CD4-positive, CD25-positive, alpha-beta regulatory T cell (primary cell): ENCODE measurements around the gene FAM222A. TPM values are rescaled to one million over a fixed set of nuclear protein-coding genes. Genes with fewer than 3 reads are reported as not detected.

Source experiments
- ATAC-seq, 2 donors: fragments of 150-1000 bp; cut with Tn5 transposase; one replicate each; pipeline ENCODE4 v1.10.0; 2021; ENCODE audit warnings: low read depth in 2 of 2, moderate number of reproducible peaks in 2 of 2, moderate library complexity in 1 of 2
- DNase-seq, 3 donors: peaks; one replicate each; pipeline versions ENCODE4 v3.0.0 to v3.0.0-alpha.2; 2012 to 2022; ENCODE audit warnings: mixed read lengths in 1 of 3
- H3K27ac ChIP-seq: one replicate; pipeline ENCODE4 v1.7.0; 2013; ENCODE audit warnings: mild to moderate bottlenecking, low read length; ENCODE audit not compliant: insufficient read depth, poor library complexity, severe bottlenecking
- H3K27me3 ChIP-seq: one replicate; pipeline ENCODE4 v1.7.0; 2013; ENCODE audit warnings: low read length; ENCODE audit not compliant: control insufficient read depth, insufficient read depth
- H3K36me3 ChIP-seq: one replicate; pipeline ENCODE4 v1.7.0; 2013; ENCODE audit warnings: mild to moderate bottlenecking, low read length, moderate library complexity; ENCODE audit not compliant: control insufficient read depth, insufficient read depth
- H3K4me1 ChIP-seq: 2 replicates; pipeline ENCODE4 v1.7.0; 2013; ENCODE audit warnings: mild to moderate bottlenecking, low read length; ENCODE audit not compliant: insufficient read depth, control insufficient read depth, poor library complexity, severe bottlenecking
- H3K4me3 ChIP-seq: one replicate; pipeline ENCODE4 v1.7.0; 2013; ENCODE audit warnings: low read depth, mild to moderate bottlenecking, low read length, moderate library complexity
- H3K9me3 ChIP-seq, 2 experiments: 1 replicate in 1 of 2; 2 replicates in 1 of 2; pipeline ENCODE4 v1.7.0; 2013; ENCODE audit warnings: low read length in 2 of 2, mild to moderate bottlenecking in 1 of 2, moderate library complexity in 1 of 2; ENCODE audit not compliant: control insufficient read depth in 2 of 2
- H3K27ac Mint-ChIP-seq, 3 donors: one replicate each; pipeline ENCODE4 v1.8.0; 2020 to 2022; ENCODE audit warnings: mild to moderate bottlenecking in 3 of 3, mixed read lengths in 3 of 3, moderate library complexity in 2 of 3
- H3K27me3 Mint-ChIP-seq: one replicate; pipeline ENCODE4 v1.8.0; 2022; ENCODE audit warnings: mild to moderate bottlenecking, mixed read lengths
- H3K36me3 Mint-ChIP-seq: one replicate; pipeline ENCODE4 v1.8.0; 2020; ENCODE audit warnings: mixed read lengths
- H3K4me1 Mint-ChIP-seq, 4 donors: one replicate each; pipeline ENCODE4 v1.8.0; 2020 to 2022; ENCODE audit warnings: mixed read lengths in 4 of 4, mild to moderate bottlenecking in 1 of 4
- H3K4me3 Mint-ChIP-seq, 4 donors: one replicate each; pipeline ENCODE4 v1.8.0; 2020 to 2022; ENCODE audit warnings: mild to moderate bottlenecking in 4 of 4, mixed read lengths in 4 of 4, moderate library complexity in 3 of 4
- H3K9me3 Mint-ChIP-seq, 7 donors: one replicate each; pipeline ENCODE4 v1.8.0; 2020 to 2022; ENCODE audit warnings: mixed read lengths in 7 of 7, mild to moderate bottlenecking in 3 of 7, moderate library complexity in 2 of 7
- polyA plus RNA-seq, 4 donors: library from polyadenylated mRNA; unstranded; fragments of 300-500 nt; fragmentation: Illumina TruSeq; gene quantifications; one replicate each; pipeline ENCODE4 v1.2.3, GENCODE V29; 2021
- total RNA-seq: library from RNA; stranded (reverse); gene quantifications from one replicate; pipeline ENCODE4 v1.2.3, GENCODE V29; 2022

FAM222A gene
- total and polyA plus RNA-seq, 5 donors from 2014 or later: 0.08 to 2.3 TPM; not detected in 3

- no peaks in the 10 kb centered on the region for H3K36me3 ChIP-seq
- H3K9me3 ChIP-seq: peaks cover 7 to 15% of the 10 kb centered on the region in 2 experiments
- no peak overlapping the region for H3K4me3 ChIP-seq
- Mint-ChIP-seq H3K27me3 (peaks cover 12% of the 10 kb centered on the region), H3K9me3 (peaks cover 0 to 20% (median 8%) of the 10 kb centered on the region in 7 donors), H3K27ac (no peak overlapping the region), H3K4me3 (no peak overlapping the region), H3K4me1 (no peaks in the 10 kb centered on the region), H3K36me3 (peaks cover 6% of the 10 kb centered on the region)
- no peak for DNase-seq
- no peak for ATAC-seq
- no peaks in the 10 kb centered on the region for H3K27me3 ChIP-seq
- H3K27ac ChIP-seq: no peak overlapping the region
- no peaks in the 10 kb centered on the region for H3K4me1 ChIP-seq
These were observed 46.7 kb downstream of the FAM222A start for GRCh38 chr12:109760031-109760929.

- peaks cover 0 to 13% (median 8%) of the 10 kb centered on the region in 7 donors for H3K9me3 Mint-ChIP-seq
- Histone ChIP-seq H3K4me1 (no peaks in the 10 kb centered on the region), H3K9me3 (peaks cover 5 to 11% of the 10 kb centered on the region in 2 experiments), H3K27ac (no peak overlapping the region), H3K27me3 (no peaks in the 10 kb centered on the region), H3K36me3 (no peaks in the 10 kb centered on the region), H3K4me3 (no peak overlapping the region)
- peaks cover 5% of the 10 kb centered on the region for H3K27me3 Mint-ChIP-seq
- ATAC-seq (no peak), DNase-seq (no peak)
- no peaks in the 10 kb centered on the region for H3K4me1 Mint-ChIP-seq
- H3K27ac Mint-ChIP-seq: no peak overlapping the region
- no peak overlapping the region for H3K4me3 Mint-ChIP-seq
- no peaks in the 10 kb centered on the region for H3K36me3 Mint-ChIP-seq
These were observed 47.6 kb downstream of the FAM222A start for GRCh38 chr12:109760930-109761921.

GRCh38 chr12:109762071-109762672 is 48.5 kb downstream of the FAM222A start:
- ATAC-seq (no peak), DNase-seq (no peak)
- Mint-ChIP-seq H3K4me3 (no peak overlapping the region), H3K4me1 (no peaks in the 10 kb centered on the region), H3K9me3 (peaks cover 0 to 4% (median 0%) of the 10 kb centered on the region in 7 donors), H3K36me3 (no peaks in the 10 kb centered on the region), H3K27me3 (peaks cover 2% of the 10 kb centered on the region), H3K27ac (no peak overlapping the region)
- no peak overlapping the region for H3K4me3 ChIP-seq
- no peak overlapping the region for H3K27ac ChIP-seq
- H3K4me1 ChIP-seq: no peaks in the 10 kb centered on the region
- H3K36me3 ChIP-seq: no peaks in the 10 kb centered on the region
- peaks cover 0 to 1% of the 10 kb centered on the region in 2 experiments for H3K9me3 ChIP-seq
- H3K27me3 ChIP-seq: no peaks in the 10 kb centered on the region

GRCh38 chr12:109762673-109763191 is 49.1 kb downstream of the FAM222A start:
- DNase-seq: no peak
- no peaks in the 10 kb centered on the region for H3K9me3 ChIP-seq
- no peaks in the 10 kb centered on the region for H3K36me3 ChIP-seq
- no peak overlapping the region for H3K4me3 ChIP-seq
- H3K9me3 Mint-ChIP-seq: peaks cover 0 to 4% (median 0%) of the 10 kb centered on the region in 7 donors
- H3K27ac Mint-ChIP-seq: no peak overlapping the region
- no peaks in the 10 kb centered on the region for H3K36me3 Mint-ChIP-seq
- H3K27ac ChIP-seq: no peak overlapping the region
- H3K4me1 ChIP-seq: no peaks in the 10 kb centered on the region
- no peaks in the 10 kb centered on the region for H3K27me3 Mint-ChIP-seq
- H3K4me1 Mint-ChIP-seq: no peaks in the 10 kb centered on the region
- no peaks in the 10 kb centered on the region for H3K27me3 ChIP-seq
- no peak overlapping the region for H3K4me3 Mint-ChIP-seq
- no peak for ATAC-seq

GRCh38 chr12:109763201-109763841 is 49.7 kb downstream of the FAM222A start:
- Mint-ChIP-seq H3K27ac (no peak overlapping the region), H3K36me3 (no peaks in the 10 kb centered on the region), H3K9me3 (peaks cover 0 to 4% (median 0%) of the 10 kb centered on the region in 7 donors), H3K4me3 (no peak overlapping the region), H3K27me3 (no peaks in the 10 kb centered on the region), H3K4me1 (no peaks in the 10 kb centered on the region)
- Histone ChIP-seq H3K4me1 (no peaks in the 10 kb centered on the region), H3K27me3 (no peaks in the 10 kb centered on the region), H3K4me3 (no peak overlapping the region), H3K9me3 (no peaks in the 10 kb centered on the region), H3K27ac (no peak overlapping the region), H3K36me3 (no peaks in the 10 kb centered on the region)
- ATAC-seq (peak in 1 of 2 donors; percentile 55), DNase-seq (peak in 1 of 3 donors; percentile 39)

- H3K4me3 ChIP-seq: no peak overlapping the region
- no peak for ATAC-seq
- no peaks in the 10 kb centered on the region for H3K4me1 ChIP-seq
- H3K9me3 ChIP-seq: no peaks in the 10 kb centered on the region
- no peak overlapping the region for H3K27ac ChIP-seq
- Mint-ChIP-seq H3K9me3 (peaks cover 0 to 4% (median 0%) of the 10 kb centered on the region in 7 donors), H3K27me3 (no peaks in the 10 kb centered on the region), H3K4me3 (no peak overlapping the region), H3K4me1 (no peaks in the 10 kb centered on the region), H3K36me3 (no peaks in the 10 kb centered on the region), H3K27ac (no peak overlapping the region)
- DNase-seq: no peak
- no peaks in the 10 kb centered on the region for H3K36me3 ChIP-seq
- H3K27me3 ChIP-seq: no peaks in the 10 kb centered on the region
These were observed 50.5 kb downstream of the FAM222A start for GRCh38 chr12:109764123-109764522.
